ENCODE results near the gene COPG2.

The COPG2 gene

DNA sequence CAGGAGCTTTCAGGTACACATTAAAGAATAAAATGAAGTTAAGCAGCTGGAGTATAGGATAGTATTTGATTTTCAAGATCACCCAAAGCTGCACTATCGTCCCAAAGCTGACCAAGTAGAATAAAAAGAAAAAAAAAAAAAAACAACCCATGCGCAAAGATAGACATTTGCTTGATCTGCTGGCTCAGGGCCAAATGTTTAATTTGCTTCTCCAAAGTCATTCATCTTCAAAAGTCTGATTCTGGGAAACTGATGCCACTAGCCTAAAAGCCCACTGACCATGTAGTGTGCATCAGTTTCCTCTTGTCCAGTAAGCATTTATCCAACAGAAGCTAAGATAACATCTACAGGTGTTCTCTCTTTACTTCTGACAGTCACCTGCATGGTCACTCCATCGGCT, 162.2 kb downstream of the COPG2 start:
- DNase-seq (ENCODE audit: low read depth), result no peak
- TF ChIP-seq, protein P1, sequence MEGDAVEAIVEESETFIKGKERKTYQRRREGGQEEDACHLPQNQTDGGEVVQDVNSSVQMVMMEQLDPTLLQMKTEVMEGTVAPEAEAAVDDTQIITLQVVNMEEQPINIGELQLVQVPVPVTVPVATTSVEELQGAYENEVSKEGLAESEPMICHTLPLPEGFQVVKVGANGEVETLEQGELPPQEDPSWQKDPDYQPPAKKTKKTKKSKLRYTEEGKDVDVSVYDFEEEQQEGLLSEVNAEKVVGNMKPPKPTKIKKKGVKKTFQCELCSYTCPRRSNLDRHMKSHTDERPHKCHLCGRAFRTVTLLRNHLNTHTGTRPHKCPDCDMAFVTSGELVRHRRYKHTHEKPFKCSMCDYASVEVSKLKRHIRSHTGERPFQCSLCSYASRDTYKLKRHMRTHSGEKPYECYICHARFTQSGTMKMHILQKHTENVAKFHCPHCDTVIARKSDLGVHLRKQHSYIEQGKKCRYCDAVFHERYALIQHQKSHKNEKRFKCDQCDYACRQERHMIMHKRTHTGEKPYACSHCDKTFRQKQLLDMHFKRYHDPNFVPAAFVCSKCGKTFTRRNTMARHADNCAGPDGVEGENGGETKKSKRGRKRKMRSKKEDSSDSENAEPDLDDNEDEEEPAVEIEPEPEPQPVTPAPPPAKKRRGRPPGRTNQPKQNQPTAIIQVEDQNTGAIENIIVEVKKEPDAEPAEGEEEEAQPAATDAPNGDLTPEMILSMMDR (conservative IDR thresholded peaks at IDR 0.05; ENCODE audit: low read length), result no peak
- H3K4me3 ChIP-seq (ENCODE audit: low read length), result no peak overlapping the region

DNA sequence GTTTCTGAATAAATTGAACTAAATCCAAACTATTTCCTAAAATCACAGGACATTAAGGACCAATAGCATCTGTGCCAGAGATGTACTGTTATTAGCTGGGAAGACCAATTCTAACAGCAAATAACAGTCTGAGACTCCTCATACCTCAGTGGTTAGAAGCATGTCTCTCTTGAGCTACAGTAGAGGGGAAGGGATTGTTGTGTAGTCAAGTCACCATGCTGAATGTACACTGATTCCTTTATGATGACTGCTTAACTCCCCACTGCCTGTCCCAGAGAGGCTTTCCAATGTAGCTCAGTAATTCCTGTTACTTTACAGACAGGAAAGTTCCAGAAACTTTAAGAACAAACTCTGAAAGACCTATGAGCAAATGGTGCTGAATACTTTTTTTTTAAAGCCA, 162.8 kb downstream of the COPG2 start:
- TF ChIP-seq, protein P1 (conservative IDR thresholded peaks at IDR 0.05; ENCODE audit: low read length), result no peak
- DNase-seq (ENCODE audit: low read depth), result peak; percentile 35
- no peak overlapping the region for H3K4me3 ChIP-seq (ENCODE audit: low read length)

- no peak for DNase-seq (ENCODE audit: low read depth)
- no peak overlapping the region for H3K4me3 ChIP-seq (ENCODE audit: low read length)
- TF ChIP-seq, protein P1 (conservative IDR thresholded peaks at IDR 0.05; ENCODE audit: low read length), result no peak
These were observed 167.6 kb downstream of the COPG2 start for GRCh38 chr7:130500910-130501309.

- DNase-seq (ENCODE audit: low read depth), result no peak
- TF ChIP-seq, protein P1 (conservative IDR thresholded peaks at IDR 0.05; ENCODE audit: low read length), result no peak
- no peak overlapping the region for H3K4me3 ChIP-seq (ENCODE audit: low read length)
These were observed 168.1 kb downstream of the COPG2 start for GRCh38 chr7:130500463-130500862.

DNA sequence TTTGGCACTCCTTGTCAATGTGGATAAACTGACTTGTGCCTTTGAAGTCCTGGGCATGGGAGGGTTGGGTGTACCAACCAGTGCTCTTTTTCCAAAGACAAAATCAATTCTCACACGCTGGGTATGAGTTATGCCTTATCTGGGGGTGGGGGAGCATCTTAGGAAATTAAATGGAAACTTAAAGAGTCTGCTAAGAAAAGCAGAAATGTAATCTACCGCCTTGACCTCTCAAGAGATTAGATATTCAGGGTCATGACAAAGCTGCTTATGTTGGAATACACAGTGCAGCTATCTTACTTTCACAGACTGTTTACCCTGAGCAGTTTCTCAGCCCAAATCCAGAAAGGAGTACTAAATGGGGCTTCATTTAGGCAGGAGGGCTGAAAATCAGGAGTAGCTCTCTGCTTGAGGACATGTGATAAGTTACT, 174.1 kb downstream of the COPG2 start:
- DNase-seq (ENCODE audit: low read depth), result no peak
- no peak overlapping the region for H3K4me3 ChIP-seq (ENCODE audit: low read length)
- TF ChIP-seq, protein P1 (conservative IDR thresholded peaks at IDR 0.05; ENCODE audit: low read length), result no peak

DNA sequence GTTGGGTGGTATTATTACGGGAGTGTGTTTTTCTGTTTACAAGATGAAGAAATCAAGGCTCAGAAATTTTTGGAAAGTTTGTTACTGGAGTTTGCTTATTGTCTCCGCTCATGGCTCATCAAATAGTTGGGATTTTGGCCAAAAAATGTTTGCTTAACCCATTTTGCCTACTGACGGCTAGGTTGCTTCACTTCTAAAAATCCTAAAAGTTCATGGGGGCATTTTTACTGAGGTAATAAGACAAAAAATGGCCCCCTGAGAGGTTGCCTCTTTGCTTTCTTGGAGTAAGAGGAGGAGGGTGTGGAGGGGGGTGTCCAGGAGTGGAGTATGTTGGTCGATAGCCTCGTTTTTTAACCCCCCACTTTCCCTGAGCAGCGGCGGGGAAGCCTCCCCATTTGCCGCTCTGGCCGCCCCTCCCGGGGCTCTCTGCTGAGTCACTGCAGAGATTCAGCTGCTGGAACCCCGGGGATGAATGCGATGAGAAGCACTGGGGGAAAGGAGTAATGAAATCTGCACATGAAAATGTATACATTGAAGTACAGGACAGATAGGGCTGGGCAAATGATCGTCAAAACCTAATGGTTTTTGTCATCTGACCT, 175.2 kb downstream of the COPG2 start:
- TF ChIP-seq, protein P1 (conservative IDR thresholded peaks at IDR 0.05; ENCODE audit: low read length), result no peak
- H3K4me3 ChIP-seq (ENCODE audit: low read length), result peak overlapping the region; percentile 55
- DNase-seq (ENCODE audit: low read depth), result peak; percentile 31

- H3K4me3 ChIP-seq (ENCODE audit: low read length), result peak overlapping the region; percentile 55
- no peak for DNase-seq (ENCODE audit: low read depth)
- TF ChIP-seq, protein P1 (conservative IDR thresholded peaks at IDR 0.05; ENCODE audit: low read length), result no peak
These were observed 175.8 kb downstream of the COPG2 start for GRCh38 chr7:130492523-130493274.
